ENCODE measurements around the gene MEOX1.

Gene MEOX1

GRCh38 chr17:43625606-43626005 lies 36.1 kb downstream of the MEOX1 start:
- Histone ChIP-seq H3K27ac (no peak overlapping the region), H3K4me3 (no peak overlapping the region)
- TF ChIP-seq CTCF (IDR thresholded peaks at IDR 0.05): no peak
- no peak for DNase-seq (ENCODE audit: low spot score)

GRCh38 chr17:43620581-43620980 lies 41.1 kb downstream of the MEOX1 start:
- DNase-seq (ENCODE audit: low spot score): no peak
- TF ChIP-seq CTCF (IDR thresholded peaks at IDR 0.05): no peak
- Histone ChIP-seq H3K27ac (no peak overlapping the region), H3K4me3 (no peak overlapping the region)

GRCh38 chr17:43620147-43620546 lies 41.6 kb downstream of the MEOX1 start:
- TF ChIP-seq CTCF (IDR thresholded peaks at IDR 0.05): no peak
- Histone ChIP-seq H3K4me3 (no peak overlapping the region), H3K27ac (no peak overlapping the region)
- no peak for DNase-seq (ENCODE audit: low spot score)

GRCh38 chr17:43619705-43620104 lies 42.0 kb downstream of the MEOX1 start:
- no peak overlapping the region for H3K4me3 ChIP-seq
- TF ChIP-seq CTCF (IDR thresholded peaks at IDR 0.05): no peak
- no peak for DNase-seq (ENCODE audit: low spot score)
- H3K27ac ChIP-seq: no peak overlapping the region

GRCh38 chr17:43618276-43618675 lies 43.4 kb downstream of the MEOX1 start:
- H3K4me3 ChIP-seq: no peak overlapping the region
- TF ChIP-seq CTCF (IDR thresholded peaks at IDR 0.05): no peak
- H3K27ac ChIP-seq: no peak overlapping the region
- no peak for DNase-seq (ENCODE audit: low spot score)

GRCh38 chr17:43616852-43617251 lies 44.9 kb downstream of the MEOX1 start:
- no peak for DNase-seq (ENCODE audit: low spot score)
- H3K27ac ChIP-seq: no peak overlapping the region
- TF ChIP-seq CTCF (IDR thresholded peaks at IDR 0.05): no peak
- H3K4me3 ChIP-seq: no peak overlapping the region

DNA sequence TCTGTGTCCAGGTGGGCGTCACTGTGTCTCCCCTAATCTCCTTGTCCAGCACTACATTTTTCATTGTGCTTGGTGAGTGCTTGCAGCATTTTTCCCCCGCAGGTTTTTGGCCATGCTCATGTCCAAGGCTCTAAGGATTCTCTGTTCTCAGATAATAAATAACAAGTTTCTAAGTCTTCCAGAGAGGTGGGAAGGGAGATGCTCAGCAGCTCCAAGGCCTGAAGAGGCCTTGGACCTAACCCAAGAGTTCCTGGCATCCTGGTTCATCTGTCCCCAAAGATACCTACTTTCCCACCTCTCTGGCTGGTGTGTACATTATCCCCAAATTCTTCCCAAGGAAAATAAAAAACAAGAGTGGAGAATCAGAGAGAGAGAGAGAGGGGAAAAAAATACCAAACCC lies 45.3 kb downstream of the MEOX1 start:
- H3K27ac ChIP-seq: no peak overlapping the region
- no peak for DNase-seq (ENCODE audit: low spot score)
- no peak for TF ChIP-seq CTCF (IDR thresholded peaks at IDR 0.05)
- H3K4me3 ChIP-seq: no peak overlapping the region
